Sigmoid colon (tissue), 7 donors: ENCODE data around the gene BCOR. TPM values are rescaled to one million over a fixed set of nuclear protein-coding genes. Genes with fewer than 3 reads are reported as not detected.

ENCODE experiments used
- DNase-seq: peaks from one replicate; pipeline ENCODE4 v3.0.0-alpha.2; 2019
- H3K27ac ChIP-seq, 4 donors: fragments of 200-600 bp; sonication (generic); one replicate each; pipeline ENCODE4 v1.5.1; 2016 to 2019; ENCODE audit warnings: mild to moderate bottlenecking in 1 of 4
- H3K27me3 ChIP-seq, 3 donors: fragments of 200-600 bp; sonication (generic); one replicate each; pipeline ENCODE4 v1.5.1; 2019; ENCODE audit warnings: mild to moderate bottlenecking in 1 of 3
- H3K36me3 ChIP-seq, 4 donors: fragments of 200-600 bp; sonication (generic); one replicate each; pipeline ENCODE4 v1.5.1; 2016 to 2019
- H3K4me1 ChIP-seq, 4 donors: fragments of 200-600 bp; sonication (generic); one replicate each; pipeline ENCODE4 v1.5.1; 2017 to 2019
- H3K4me3 ChIP-seq, 4 donors: fragments of 200-600 bp; sonication (generic); one replicate each; pipeline ENCODE4 v1.5.1; 2017 to 2019; ENCODE audit warnings: mild to moderate bottlenecking in 2 of 4, moderate library complexity in 1 of 4
- H3K9me3 ChIP-seq, 4 donors: fragments of 200-600 bp in 3 of 4; sonication (generic) in 3 of 4; one replicate each; pipeline versions ENCODE4 v1.5.1 to v1.6.1; 2013 to 2019
- EP300 ChIP-seq, 4 donors: sonication (generic); formaldehyde crosslinking; IDR thresholded peaks; one replicate each; pipeline ENCODE4 v1.6.1; 2017; ENCODE audit warnings: antibody characterized with exemption in 4 of 4
- POLR2A ChIP-seq, 2 donors: fragments of 450-650 bp; IDR thresholded peaks; one replicate each; pipeline ENCODE4 v1.6.1; 2016; ENCODE audit warnings: antibody characterized with exemption in 2 of 2, mild to moderate bottlenecking in 2 of 2, moderate library complexity in 2 of 2
- POLR2AphosphoS5 ChIP-seq, 4 donors: sonication (generic); formaldehyde crosslinking; IDR thresholded peaks; one replicate each; pipeline ENCODE4 v1.6.1; 2017; ENCODE audit warnings: antibody characterized with exemption in 4 of 4
- WGBS, 2 donors: extraction: QIAGEN DNeasy Blood & Tissue Kit; methylation state at CpG; one replicate each; pipeline ENCODE4 v1.1.7; 2013; 5-methylcytosine and 5-hydroxymethylcytosine counted together
- intact Hi-C: fragments of 100-400 bp; cut with DNase I; formaldehyde crosslinking; loops from one replicate; pipeline ENCODE4 v1.15.1; 2023
- polyA plus RNA-seq, 3 donors: library from polyadenylated mRNA; stranded (reverse); fragments of 200-250 nt; gene quantifications; one replicate each; pipeline ENCODE4 v1.2.3, GENCODE V29; 2013
- total RNA-seq, 4 donors: library from RNA; depleted of rRNA; stranded (reverse); fragments of >200 nt; gene quantifications; one replicate each; pipeline ENCODE4 v1.1.0, GENCODE V29; 2016
- TF ChIP-seq, protein P1 (sequence below), 4 experiments: fragments of 450-650 bp in 3 of 4; fragments of 200-600 bp in 1 of 4; IDR thresholded peaks; one replicate each; pipeline ENCODE4 v1.5.1; 2016 to 2019; ENCODE audit warnings: antibody characterized with exemption in 4 of 4, mild to moderate bottlenecking in 3 of 4, moderate library complexity in 2 of 4
- donor health status: healthy with polysubstance abuse.
- donor health status: Bipolar disorder and iron deficiency.
- donor health status: healthy.

BCOR gene
- total and polyA plus RNA-seq, 7 donors, result 3.5 to 31.6 (median 15.8) TPM

DNA sequence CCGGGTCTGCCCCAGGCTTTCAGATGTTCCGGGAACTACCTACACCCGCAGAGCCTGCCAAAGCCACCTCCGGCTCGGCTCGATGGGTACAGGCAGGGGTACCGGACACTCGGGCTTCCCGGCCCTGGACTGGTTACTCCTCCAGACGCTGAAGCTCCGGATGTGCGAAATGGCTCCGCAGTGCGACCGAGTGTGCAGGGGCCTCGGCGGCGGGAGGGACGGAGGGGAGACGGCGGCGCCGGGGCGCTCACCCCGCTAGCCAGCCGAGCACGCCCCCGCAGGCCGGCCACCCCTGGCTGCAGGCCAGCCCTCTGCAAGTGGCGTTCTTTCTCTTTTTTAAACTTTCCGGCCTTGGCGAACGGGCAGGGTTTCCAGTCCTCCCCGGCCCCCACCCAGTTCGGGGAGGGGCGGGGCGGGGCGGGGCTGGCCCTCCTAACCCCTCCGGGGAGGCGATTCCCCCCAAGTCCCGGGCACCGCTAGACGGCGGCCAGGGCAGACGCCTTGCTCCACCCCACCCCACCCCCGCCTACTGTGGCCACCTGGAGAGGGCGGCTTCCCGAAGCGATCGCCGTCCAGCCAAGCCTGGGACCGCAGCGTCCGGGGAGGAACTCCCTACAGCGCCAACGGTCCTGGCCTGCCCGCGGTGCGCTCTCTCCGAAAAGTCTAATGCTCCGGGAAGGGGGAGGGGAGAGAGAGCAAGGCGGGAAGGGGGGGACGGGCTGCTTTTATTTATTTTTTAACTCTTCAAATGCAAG is 7.5 kb downstream of the BCOR start:
- Histone ChIP-seq H3K9me3 (no peaks in the 10 kb centered on the region), H3K4me1 (peaks cover 0 to 83% (median 66%) of the 10 kb centered on the region in 4 donors), H3K27ac (peak overlapping the region; percentile 71 to 83 (median 74)), H3K27me3 (no peaks in the 10 kb centered on the region), H3K36me3 (no peaks in the 10 kb centered on the region), H3K4me3 (peak overlapping the region; percentile 28 to 49 (median 44))
- intact Hi-C loops, result loop anchor here (10.0 kb wide), 1 partner anchor 175 kb away; no protein-coding TSS in a partner anchor
- TF ChIP-seq POLR2A (IDR thresholded peaks at IDR 0.05), result no peak
- TF ChIP-seq, protein P1, sequence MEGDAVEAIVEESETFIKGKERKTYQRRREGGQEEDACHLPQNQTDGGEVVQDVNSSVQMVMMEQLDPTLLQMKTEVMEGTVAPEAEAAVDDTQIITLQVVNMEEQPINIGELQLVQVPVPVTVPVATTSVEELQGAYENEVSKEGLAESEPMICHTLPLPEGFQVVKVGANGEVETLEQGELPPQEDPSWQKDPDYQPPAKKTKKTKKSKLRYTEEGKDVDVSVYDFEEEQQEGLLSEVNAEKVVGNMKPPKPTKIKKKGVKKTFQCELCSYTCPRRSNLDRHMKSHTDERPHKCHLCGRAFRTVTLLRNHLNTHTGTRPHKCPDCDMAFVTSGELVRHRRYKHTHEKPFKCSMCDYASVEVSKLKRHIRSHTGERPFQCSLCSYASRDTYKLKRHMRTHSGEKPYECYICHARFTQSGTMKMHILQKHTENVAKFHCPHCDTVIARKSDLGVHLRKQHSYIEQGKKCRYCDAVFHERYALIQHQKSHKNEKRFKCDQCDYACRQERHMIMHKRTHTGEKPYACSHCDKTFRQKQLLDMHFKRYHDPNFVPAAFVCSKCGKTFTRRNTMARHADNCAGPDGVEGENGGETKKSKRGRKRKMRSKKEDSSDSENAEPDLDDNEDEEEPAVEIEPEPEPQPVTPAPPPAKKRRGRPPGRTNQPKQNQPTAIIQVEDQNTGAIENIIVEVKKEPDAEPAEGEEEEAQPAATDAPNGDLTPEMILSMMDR (IDR thresholded peaks at IDR 0.05), result no peak
- no peak for TF ChIP-seq EP300 (IDR thresholded peaks at IDR 0.05)
- TF ChIP-seq POLR2AphosphoS5 (IDR thresholded peaks at IDR 0.05), result no peak
- no peak for DNase-seq
- 9 to 24% methylated on average over 63 of the region's 63 CpGs for WGBS, 2 donors

DNA sequence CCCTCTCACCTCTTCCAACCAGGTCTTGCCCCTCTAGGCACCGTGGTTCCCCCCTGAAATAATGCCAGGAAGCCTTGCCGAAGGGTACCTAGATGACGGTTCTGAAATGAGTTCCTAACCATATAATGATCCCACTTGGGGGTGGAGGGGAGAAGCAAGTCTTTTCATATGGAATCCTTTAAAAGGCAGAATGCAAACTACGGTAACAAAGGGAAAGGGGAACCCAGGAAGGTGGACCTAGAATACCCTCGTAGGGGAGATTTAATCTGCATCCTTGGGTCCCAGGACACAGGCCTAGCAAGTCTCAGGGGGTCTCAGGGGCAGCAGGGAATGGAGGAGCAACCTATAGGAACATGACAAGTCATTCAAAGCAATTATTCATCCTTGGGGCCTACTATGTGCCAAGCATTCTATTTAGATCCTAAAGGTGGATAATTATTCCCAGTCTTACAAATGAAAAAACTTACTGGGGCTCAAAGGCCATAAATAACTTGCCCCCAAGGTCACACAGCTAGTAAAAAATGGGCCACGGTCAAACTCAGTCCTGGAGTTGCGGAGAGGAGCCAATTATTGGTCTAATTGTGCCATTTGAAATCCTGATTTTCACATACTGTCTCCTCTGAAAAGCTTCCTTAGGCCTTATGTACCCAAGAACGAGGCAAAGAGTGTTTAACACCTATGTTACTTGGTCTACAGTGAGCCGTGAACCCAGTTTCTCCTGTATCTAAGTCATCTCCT is 8.8 kb downstream of the BCOR start:
- Histone ChIP-seq H3K4me1 (peaks cover 0 to 95% (median 72%) of the 10 kb centered on the region in 4 donors), H3K27me3 (no peaks in the 10 kb centered on the region), H3K4me3 (no peak overlapping the region), H3K27ac (peak overlapping the region; percentile 71 to 83 (median 74)), H3K36me3 (no peaks in the 10 kb centered on the region), H3K9me3 (no peaks in the 10 kb centered on the region)
- WGBS, 2 donors, result 70 to 82% methylated on average over 9 of the region's 9 CpGs
- intact Hi-C loops, result loop anchor here (5.0 to 10.0 kb wide), 3 partner anchors 63 to 1287 kb away; partner anchors contain the start of gene MID1IP1
- no peak for TF ChIP-seq EP300 (IDR thresholded peaks at IDR 0.05)
- no peak for TF ChIP-seq POLR2AphosphoS5 (IDR thresholded peaks at IDR 0.05)
- TF ChIP-seq, protein P1 (IDR thresholded peaks at IDR 0.05), result no peak
- TF ChIP-seq POLR2A (IDR thresholded peaks at IDR 0.05), result no peak
- DNase-seq, result no peak

DNA sequence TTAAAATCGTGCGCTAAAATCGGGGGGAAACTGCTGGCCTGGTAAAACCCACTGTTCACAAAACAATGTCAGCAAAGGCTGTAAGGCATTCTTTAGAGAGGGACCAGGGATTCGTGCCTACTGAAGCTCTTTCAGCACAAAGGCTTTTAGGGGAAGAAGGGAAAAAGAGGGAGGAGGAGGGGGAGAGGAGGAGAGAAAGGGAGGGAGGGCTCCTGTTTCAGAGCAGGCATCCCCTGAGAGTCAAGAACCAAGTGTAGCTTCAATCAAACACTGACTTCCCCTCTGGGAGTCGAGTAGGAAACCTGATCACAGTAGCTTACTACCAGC is 9.5 kb downstream of the BCOR start:
- no peak for DNase-seq
- Histone ChIP-seq H3K36me3 (no peaks in the 10 kb centered on the region), H3K27ac (peak overlapping the region; percentile 71 to 83 (median 74)), H3K27me3 (no peaks in the 10 kb centered on the region), H3K9me3 (no peaks in the 10 kb centered on the region), H3K4me3 (no peak overlapping the region), H3K4me1 (peaks cover 0 to 93% (median 73%) of the 10 kb centered on the region in 4 donors)
- TF ChIP-seq, protein P1 (IDR thresholded peaks at IDR 0.05), result no peak
- TF ChIP-seq EP300 (IDR thresholded peaks at IDR 0.05) (no peak), POLR2A (IDR thresholded peaks at IDR 0.05) (no peak), POLR2AphosphoS5 (IDR thresholded peaks at IDR 0.05) (no peak)
- WGBS, 2 donors, result 56 to 61% methylated on average over 5 of the region's 5 CpGs
- intact Hi-C loops, result loop anchor here (5.0 to 10.0 kb wide), 3 partner anchors 64 to 1286 kb away; partner anchors contain the start of gene MID1IP1

DNA sequence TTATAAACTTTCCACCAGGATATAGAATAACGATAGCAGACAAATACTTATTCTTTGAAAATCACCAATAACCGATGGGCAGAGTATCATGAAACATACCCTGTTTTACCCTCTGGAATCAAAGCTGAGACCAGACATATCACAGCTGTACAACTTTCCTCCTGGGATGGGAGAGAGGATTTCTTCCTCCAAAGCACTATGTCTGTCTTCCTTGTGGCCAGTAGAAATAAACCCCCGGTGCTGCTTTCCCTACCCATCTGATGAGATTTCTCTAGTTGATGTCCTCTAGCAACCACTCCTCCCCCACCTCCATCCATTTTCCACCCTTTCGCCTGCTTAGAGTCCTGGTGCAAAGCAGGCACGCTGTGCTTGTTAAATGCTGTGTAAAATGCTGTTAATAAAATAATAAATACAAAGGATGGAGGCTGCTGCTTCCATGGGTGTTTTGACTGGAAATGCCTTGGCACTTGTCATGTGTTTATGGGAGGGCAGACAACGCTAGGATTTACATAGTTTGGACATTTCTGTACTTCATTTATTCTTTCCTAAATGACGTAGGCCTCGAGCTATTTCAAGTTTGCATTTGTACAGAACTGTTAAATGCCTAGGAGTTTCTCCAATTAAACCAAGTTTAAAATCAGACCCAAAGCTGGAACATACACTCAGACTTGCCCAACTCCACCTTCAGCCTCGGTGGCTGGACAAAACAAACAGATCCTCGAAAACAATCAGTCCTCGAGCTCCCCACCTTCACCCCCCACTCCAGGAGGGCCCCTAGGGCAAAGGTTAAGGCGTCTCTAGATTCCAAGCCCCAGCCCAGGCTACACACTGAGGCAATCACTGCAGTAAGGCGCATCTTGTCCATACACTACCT is 10.1 kb downstream of the BCOR start:
- Histone ChIP-seq H3K36me3 (no peaks in the 10 kb centered on the region), H3K9me3 (no peaks in the 10 kb centered on the region), H3K4me3 (no peak overlapping the region), H3K27me3 (no peaks in the 10 kb centered on the region), H3K27ac (peak overlapping the region; percentile 71 to 83 (median 74)), H3K4me1 (peaks cover 0 to 93% (median 78%) of the 10 kb centered on the region in 4 donors)
- intact Hi-C loops, result loop anchor here (5.0 to 10.0 kb wide), 3 partner anchors 65 to 1285 kb away; partner anchors contain the start of gene MID1IP1
- 56 to 70% methylated on average over 13 of the region's 13 CpGs for WGBS, 2 donors
- no peak for DNase-seq
- TF ChIP-seq, protein P1 (IDR thresholded peaks at IDR 0.05), result no peak
- no peak for TF ChIP-seq POLR2A (IDR thresholded peaks at IDR 0.05)
- TF ChIP-seq EP300 (IDR thresholded peaks at IDR 0.05), result no peak
- TF ChIP-seq POLR2AphosphoS5 (IDR thresholded peaks at IDR 0.05), result no peak
